Lung (tissue), 12 donors: Measurements from ENCODE around the gene CELF5. TPM values are rescaled to one million over a fixed set of nuclear protein-coding genes. Genes with fewer than 3 reads are reported as not detected.

Source experiments
- ATAC-seq: fragments of 200-7000 bp; cut with Tn5 transposase; one replicate; pipeline ENCODE4 v1.9.1; 2020; ENCODE audit warnings: moderate number of reproducible peaks; ENCODE audit not compliant: insufficient read depth, low FRiP score
- DNase-seq, 3 donors: peaks; one replicate each; pipeline ENCODE4 v3.0.0-alpha.2; 2013 to 2017
- H3K27ac ChIP-seq, 2 donors: one replicate each; pipeline ENCODE4 v1.5.1; 2013; ENCODE audit warnings: mild to moderate bottlenecking in 2 of 2, moderate library complexity in 2 of 2, control low read depth in 1 of 2, inconsistent platforms in 1 of 2, low read depth in 1 of 2, low read length in 1 of 2
- H3K27me3 ChIP-seq, 3 donors: one replicate each; pipeline ENCODE4 v1.5.1; 2013; ENCODE audit warnings: low read length in 2 of 3; ENCODE audit not compliant: control insufficient read depth in 3 of 3, insufficient read depth in 3 of 3
- H3K36me3 ChIP-seq, 4 donors: one replicate each; pipeline ENCODE4 v1.5.1; 2013; ENCODE audit warnings: low read length in 4 of 4, mild to moderate bottlenecking in 1 of 4, moderate library complexity in 1 of 4; ENCODE audit not compliant: control insufficient read depth in 4 of 4, insufficient read depth in 4 of 4
- H3K4me1 ChIP-seq, 5 donors: one replicate each; pipeline ENCODE4 v1.5.1; 2013; ENCODE audit warnings: low read length in 5 of 5, mild to moderate bottlenecking in 2 of 5, moderate library complexity in 1 of 5; ENCODE audit not compliant: control insufficient read depth in 5 of 5, insufficient read depth in 5 of 5
- H3K4me3 ChIP-seq: one replicate; pipeline ENCODE4 v1.5.1; 2013; ENCODE audit warnings: mild to moderate bottlenecking, control low read depth, moderate library complexity
- H3K9ac ChIP-seq, 2 donors: one replicate each; pipeline ENCODE4 v1.5.1; 2013; ENCODE audit warnings: low read length in 2 of 2, control low read depth in 1 of 2; ENCODE audit not compliant: insufficient read depth in 1 of 2
- H3K9me3 ChIP-seq, 4 donors: one replicate each; pipeline ENCODE4 v1.5.1; 2013; ENCODE audit warnings: low read length in 3 of 4, mild to moderate bottlenecking in 1 of 4, moderate library complexity in 1 of 4; ENCODE audit not compliant: control insufficient read depth in 4 of 4, insufficient read depth in 3 of 4
- WGBS, 2 donors: extraction: QIAGEN DNeasy Blood & Tissue Kit; methylation state at CpG; one replicate each; pipeline ENCODE4 v1.1.7; 2013; 5-methylcytosine and 5-hydroxymethylcytosine counted together
- polyA plus RNA-seq, 2 donors: library from polyadenylated mRNA; stranded (reverse); fragments of 200-250 nt; gene quantifications; one replicate each; pipeline ENCODE4 v1.2.1, GENCODE V29; 2013
- total RNA-seq, 2 donors: library from RNA; depleted of rRNA in 1 of 2; stranded (reverse); fragments of >200 nt in 1 of 2; gene quantifications; one replicate each; pipeline ENCODE4 v1.2.1, GENCODE V29; 2014 to 2021
- TF ChIP-seq, protein P1 (sequence below): IDR thresholded peaks from 2 replicates; pipeline ENCODE4 v1.5.1; 2012; ENCODE audit warnings: mild to moderate bottlenecking; ENCODE audit errors: control extremely low read depth, extremely low read depth
- donor health status: control.
- donor health status: control.
- donor health status: Bipolar disorder and iron deficiency.
- donor health status: healthy.
- donor health status: DM: yes; HTN: yes; CAD: no.

CELF5 gene
- total and polyA plus RNA-seq, 4 donors = 0.08 to 0.14 (median 0.12) TPM; not detected in 1

DNA sequence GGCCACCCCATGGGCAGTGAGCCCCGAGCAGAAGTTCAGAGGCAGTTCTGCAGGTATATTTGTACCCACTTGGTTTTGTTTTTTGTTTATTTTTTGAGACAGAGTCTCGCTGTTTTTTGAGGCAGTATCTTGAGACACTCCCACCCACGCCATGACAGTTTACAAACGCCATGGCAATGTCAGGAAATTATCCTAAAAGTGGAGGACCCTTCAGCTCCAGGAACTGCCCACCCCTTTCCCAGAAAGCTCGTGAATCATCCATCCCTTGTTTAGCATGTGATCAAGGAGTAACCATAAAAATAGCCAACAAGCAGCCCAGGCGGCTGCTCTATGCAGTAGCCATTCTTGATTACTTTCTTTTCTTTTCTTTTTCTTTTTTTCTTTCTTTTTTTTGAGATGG lies 41.0 kb downstream of the CELF5 start:
- ATAC-seq = no peak
- Histone ChIP-seq H3K9me3 (no peaks in the 10 kb centered on the region), H3K27ac (no peak overlapping the region), H3K4me3 (no peak overlapping the region), H3K27me3 (peaks cover 0 to 13% (median 7%) of the 10 kb centered on the region in 3 donors), H3K9ac (no peak overlapping the region), H3K4me1 (no peaks in the 10 kb centered on the region), H3K36me3 (no peaks in the 10 kb centered on the region)
- TF ChIP-seq, protein P1, sequence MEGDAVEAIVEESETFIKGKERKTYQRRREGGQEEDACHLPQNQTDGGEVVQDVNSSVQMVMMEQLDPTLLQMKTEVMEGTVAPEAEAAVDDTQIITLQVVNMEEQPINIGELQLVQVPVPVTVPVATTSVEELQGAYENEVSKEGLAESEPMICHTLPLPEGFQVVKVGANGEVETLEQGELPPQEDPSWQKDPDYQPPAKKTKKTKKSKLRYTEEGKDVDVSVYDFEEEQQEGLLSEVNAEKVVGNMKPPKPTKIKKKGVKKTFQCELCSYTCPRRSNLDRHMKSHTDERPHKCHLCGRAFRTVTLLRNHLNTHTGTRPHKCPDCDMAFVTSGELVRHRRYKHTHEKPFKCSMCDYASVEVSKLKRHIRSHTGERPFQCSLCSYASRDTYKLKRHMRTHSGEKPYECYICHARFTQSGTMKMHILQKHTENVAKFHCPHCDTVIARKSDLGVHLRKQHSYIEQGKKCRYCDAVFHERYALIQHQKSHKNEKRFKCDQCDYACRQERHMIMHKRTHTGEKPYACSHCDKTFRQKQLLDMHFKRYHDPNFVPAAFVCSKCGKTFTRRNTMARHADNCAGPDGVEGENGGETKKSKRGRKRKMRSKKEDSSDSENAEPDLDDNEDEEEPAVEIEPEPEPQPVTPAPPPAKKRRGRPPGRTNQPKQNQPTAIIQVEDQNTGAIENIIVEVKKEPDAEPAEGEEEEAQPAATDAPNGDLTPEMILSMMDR = no peak
- WGBS, 2 donors = 72 to 80% methylated on average over 6 of the region's 6 CpGs
- no peak for DNase-seq

DNA sequence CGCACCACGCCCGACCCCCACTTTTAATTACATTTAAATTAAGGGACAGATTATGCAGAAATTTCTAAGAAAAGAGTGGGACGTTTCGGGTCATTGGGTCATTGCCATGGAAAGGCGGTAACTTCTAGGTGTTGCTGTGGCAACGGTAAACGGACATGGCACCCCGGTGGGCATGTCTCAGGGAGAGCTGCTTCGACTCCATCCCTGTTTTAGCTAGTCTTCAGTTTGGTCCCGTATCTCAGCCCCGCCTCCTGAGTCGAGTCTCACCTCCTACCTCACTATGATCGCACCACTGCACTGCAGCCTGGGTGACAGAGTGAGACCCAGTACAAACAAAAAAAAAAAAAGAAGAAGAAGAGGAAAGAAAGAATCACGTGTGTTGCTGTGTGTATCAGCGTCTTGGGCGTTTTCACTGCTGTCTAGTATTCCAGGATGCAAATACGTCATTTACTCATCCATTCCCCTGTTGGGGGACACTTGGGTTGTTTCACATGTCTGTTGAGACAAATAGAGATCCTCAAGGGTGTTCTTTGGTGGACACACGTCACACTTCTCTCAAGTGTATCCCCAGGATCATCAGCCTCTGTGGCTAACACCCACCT lies 41.7 kb downstream of the CELF5 start:
- H3K4me3 ChIP-seq = no peak overlapping the region
- no peak overlapping the region for H3K9ac ChIP-seq
- no peaks in the 10 kb centered on the region for H3K36me3 ChIP-seq
- ATAC-seq = no peak
- no peak for DNase-seq
- no peaks in the 10 kb centered on the region for H3K9me3 ChIP-seq
- no peak overlapping the region for H3K27ac ChIP-seq
- H3K27me3 ChIP-seq = peaks cover 4 to 18% (median 7%) of the 10 kb centered on the region in 3 donors
- WGBS, 2 donors = 81 to 90% methylated on average over 19 of the region's 19 CpGs
- TF ChIP-seq, protein P1 = no peak
- no peaks in the 10 kb centered on the region for H3K4me1 ChIP-seq

DNA sequence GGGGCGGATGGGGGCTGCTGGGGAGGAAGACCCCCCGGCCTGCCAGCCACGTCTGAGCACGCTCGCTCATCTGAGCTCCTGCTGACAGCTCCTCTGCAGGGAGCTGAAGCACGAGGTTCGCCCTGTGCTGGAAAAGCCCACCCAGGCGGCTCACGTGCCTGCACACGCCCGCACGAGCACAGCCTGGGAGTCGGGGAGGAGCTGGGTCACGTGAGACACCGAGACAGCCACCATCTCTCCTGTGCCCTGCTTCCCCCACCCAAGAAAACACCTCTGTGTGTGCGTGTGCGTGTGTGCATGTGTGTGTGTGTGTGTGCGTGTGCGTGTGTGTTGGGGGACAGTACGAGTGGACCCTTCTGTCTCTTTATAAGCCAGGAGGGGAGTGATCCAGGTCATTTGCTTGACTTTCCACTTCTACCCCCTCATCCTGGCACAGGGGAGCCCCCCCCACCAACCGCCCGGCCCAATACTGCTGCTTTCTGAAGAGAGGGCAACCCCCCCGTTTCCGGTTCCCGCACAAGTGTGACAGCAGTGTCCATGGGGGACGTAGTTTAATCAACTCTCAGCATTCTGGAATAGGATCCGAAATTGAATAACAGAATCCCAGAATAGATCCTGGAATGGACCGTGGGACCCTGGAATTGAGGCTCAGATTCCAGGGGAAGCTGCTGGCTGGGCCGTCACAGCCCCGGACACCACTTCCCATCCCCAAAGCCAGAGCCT lies 42.5 kb downstream of the CELF5 start:
- 47 to 61% methylated on average over 30 of the region's 30 CpGs for WGBS, 2 donors
- H3K4me1 ChIP-seq = no peaks in the 10 kb centered on the region
- TF ChIP-seq, protein P1 = no peak
- no peak overlapping the region for H3K27ac ChIP-seq
- DNase-seq (no peak), ATAC-seq (no peak)
- peaks cover 4 to 25% (median 10%) of the 10 kb centered on the region in 3 donors for H3K27me3 ChIP-seq
- H3K4me3 ChIP-seq = no peak overlapping the region
- no peak overlapping the region for H3K9ac ChIP-seq
- H3K36me3 ChIP-seq = no peaks in the 10 kb centered on the region
- no peaks in the 10 kb centered on the region for H3K9me3 ChIP-seq
